ENCODE measurements around the gene DIMT1.

The DIMT1 gene

GRCh38 chr5:62369039-62369438 is 34.7 kb downstream of the DIMT1 start:
- peak; percentile 8 for DNase-seq

- DNase-seq = no peak
Measured at GRCh38 chr5:62362701-62363100, 41.0 kb downstream of the DIMT1 start.

GRCh38 chr5:62354028-62354874 is 49.5 kb downstream of the DIMT1 start:
- DNase-seq = peak; percentile 53

- no peak for DNase-seq
Measured at GRCh38 chr5:62348723-62349481, 54.8 kb downstream of the DIMT1 start.

- no peak for DNase-seq
Measured at GRCh38 chr5:62347928-62348327, 55.8 kb downstream of the DIMT1 start.

GRCh38 chr5:62346748-62347147 is 57.0 kb downstream of the DIMT1 start:
- no peak for DNase-seq

- DNase-seq = no peak
Measured at GRCh38 chr5:62343428-62343827, 60.3 kb downstream of the DIMT1 start.

- DNase-seq = no peak
Measured at GRCh38 chr5:62342476-62342837, 61.2 kb downstream of the DIMT1 start.

GRCh38 chr5:62341783-62342475 is 61.8 kb downstream of the DIMT1 start:
- peak; percentile 55 for DNase-seq

GRCh38 chr5:62340979-62341378 is 62.7 kb downstream of the DIMT1 start:
- DNase-seq = peak; percentile 21

GRCh38 chr5:62340392-62340791 is 63.3 kb downstream of the DIMT1 start:
- no peak for DNase-seq
